Renal cortex interstitium (tissue), 11 donors: Measurements from ENCODE around the gene MED29. TPM values are rescaled to one million over a fixed set of nuclear protein-coding genes. Genes with fewer than 3 reads are reported as not detected.
A peak's percentile ranks its signal among the peaks of the same experiment; 100 is the strongest.
"Not testable (repeated sequence)": the region's sequence is repeated elsewhere in the genome, so short reads cannot be mapped to it uniquely, and the experiment has no call there.

Source experiments
- DNase-seq, 11 donors: peaks; one replicate each; pipeline ENCODE4 v3.0.0-alpha.2; 2013; ENCODE audit warnings: low read depth in 9 of 11, low spot score in 4 of 11; ENCODE audit errors: extremely low read depth in 1 of 11
- polyA plus RNA-seq, 3 donors: library from polyadenylated mRNA; unstranded; fragments of 120-200 nt; gene quantifications; one replicate each; pipeline ENCODE4 v1.2.1, GENCODE V29; 2013; ENCODE audit not compliant: insufficient read length in 3 of 3

MED29 gene
- polyA plus RNA-seq, 3 donors, result 38.9 to 46.7 (median 44.8) TPM

GRCh38 chr19:39360599-39360998 lies 30.6 kb upstream of the MED29 start:
- DNase-seq, result no peak

DNA sequence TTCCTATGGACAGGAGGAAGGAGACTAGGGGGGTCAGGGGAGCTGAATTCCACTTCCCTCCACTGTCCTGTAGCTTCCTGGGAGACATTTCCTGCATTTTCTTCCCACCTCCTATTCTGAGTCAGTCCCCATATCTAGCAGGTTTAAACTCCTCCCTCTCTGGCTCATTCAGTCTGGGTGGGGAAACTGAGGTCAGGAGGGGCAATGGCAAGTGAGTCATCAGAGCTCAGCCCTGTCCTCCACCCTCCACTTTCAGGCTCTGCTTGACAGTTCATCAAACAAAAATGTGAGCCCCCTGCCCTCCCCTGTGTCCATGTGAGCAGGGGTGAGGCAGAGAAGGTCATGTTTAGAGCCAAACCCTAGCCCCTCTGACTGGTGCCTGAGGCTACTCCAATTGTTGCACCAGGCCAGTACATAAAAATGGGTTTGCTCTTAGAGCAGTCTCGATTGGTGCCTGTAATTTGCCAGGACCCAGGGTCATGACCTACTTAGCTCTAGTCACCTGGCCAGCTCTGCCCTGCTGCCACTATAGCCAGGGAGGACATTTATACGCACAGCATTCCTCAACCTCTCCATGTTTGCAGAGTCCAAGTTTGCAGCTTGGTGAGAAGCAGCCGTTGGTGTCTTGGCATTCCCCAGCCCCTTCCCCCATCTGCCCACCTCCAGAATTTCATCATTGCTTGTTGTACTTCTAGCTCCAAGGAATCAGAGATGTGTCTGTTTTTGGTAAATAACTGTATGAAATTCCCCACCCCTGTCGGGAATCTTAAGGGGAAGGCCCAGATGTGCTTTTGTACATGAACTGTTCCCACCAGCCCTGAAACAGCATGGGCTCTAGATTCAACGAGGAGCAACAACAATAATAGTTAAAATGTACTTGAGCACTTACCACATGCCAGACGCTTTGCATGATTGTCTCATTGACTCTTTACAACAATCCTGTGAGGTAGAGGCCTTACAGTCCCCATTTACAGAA lies 28.2 kb upstream of the MED29 start:
- DNase-seq, result no peak

DNA sequence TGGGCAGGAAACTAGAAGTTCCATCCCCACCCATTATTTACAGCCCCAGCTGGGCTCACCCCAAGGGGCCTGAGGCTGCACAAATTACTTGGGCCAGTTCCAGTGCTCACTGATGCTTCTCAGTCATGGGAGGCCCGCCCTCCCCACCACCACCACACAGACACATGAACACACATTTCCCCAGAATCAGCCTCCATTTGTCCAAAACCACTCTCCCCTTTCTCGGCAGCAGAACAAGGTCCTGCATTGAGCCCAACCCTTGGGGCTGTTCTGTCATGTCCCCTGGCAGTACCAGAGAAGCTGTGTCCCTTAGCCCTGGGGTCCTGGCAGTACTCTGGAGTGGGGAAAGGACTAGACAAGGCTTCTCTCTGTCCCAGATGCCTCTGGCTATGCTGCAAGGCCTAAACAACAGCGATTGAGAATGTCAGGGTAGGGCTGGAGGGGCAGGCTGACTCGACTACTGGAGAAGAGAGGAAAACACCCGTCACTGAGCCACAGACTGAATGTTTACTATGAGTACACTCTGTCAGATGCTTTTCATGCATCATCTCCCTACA lies 27.2 kb upstream of the MED29 start:
- DNase-seq, result no peak

DNA sequence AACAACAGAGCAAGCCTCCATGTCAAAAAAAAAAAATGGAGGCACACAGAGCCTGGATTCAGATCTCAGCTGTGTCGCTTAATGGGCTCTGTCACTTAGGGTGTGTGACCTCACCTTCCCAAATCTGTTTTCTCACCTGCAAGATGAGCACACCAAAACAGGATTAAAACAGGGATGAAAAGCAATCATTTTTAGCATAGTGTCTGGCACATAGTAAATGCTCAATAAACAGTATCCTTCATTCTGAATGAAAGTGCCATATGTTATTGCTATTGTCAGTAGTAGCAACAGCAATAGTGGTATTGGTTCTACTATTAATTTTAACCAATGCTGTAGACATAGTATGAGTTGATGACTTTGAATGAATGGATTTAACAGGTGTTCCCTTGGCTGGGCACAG lies 25.6 kb upstream of the MED29 start:
- no peak for DNase-seq

DNA sequence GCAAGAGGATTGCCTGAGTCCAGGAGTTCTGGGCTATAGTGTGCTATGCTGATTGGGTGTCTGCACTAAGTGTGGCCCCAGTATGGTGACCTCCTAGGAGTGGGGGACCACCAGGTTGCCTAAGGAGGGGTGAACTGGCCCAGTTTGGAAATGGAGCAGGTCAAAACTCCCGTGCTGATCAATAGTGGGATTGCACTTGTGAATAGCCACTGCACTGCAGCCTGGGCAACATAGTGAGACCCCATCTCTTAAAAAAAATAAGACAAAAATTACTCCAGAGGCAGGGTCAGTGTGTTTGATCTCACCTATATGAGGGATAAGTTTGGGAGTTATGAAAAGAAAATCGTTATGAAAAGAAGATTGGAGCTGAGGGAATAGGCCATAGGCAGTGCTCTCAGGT lies 22.0 kb upstream of the MED29 start:
- DNase-seq, result no peak

DNA sequence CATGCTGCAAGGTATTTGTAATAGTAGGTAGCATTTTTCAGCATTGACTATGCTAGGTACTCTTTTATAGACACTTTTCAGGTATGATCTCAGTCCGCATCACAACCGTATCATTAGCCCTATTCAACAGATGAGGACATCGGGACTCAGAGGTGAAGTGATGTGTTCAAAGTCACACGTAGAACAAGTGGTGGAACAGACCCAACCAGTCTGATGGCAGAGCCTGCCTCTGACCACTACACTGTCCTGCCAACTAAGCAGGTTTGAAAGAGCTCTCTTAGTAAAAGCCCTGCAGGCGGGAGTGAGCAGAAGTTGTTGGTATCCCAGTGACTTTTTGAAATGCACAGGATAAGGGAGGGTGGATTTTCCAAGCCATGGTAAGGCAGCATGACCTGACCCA lies 20.4 kb upstream of the MED29 start:
- DNase-seq, result no peak

- peak; percentile 39 to 81 (median 58) for DNase-seq
These were observed 19.0 kb upstream of the MED29 start for GRCh38 chr19:39372047-39372802.

- no peak for DNase-seq
These were observed 18.2 kb upstream of the MED29 start for GRCh38 chr19:39372941-39373340.

DNA sequence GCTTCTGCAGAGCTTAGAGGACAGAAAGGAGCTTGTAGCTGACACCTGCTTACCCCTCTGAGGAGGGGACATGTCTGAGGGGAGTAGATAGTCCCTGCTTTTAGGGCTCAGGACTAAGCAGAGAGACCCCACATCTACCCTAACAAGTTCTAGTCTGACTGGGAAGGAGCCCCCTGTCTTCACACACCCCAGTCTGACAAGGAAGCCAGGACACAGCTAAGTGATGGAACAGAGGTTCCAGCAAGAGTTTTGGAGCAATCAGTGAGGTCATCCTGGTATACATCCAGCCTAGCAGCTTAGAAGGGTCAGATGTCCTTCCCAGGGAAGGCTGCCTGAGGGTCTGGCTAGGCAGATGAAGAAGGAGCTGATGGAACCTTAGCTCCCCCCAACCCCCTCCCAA lies 15.2 kb upstream of the MED29 start:
- DNase-seq, result no peak

DNA sequence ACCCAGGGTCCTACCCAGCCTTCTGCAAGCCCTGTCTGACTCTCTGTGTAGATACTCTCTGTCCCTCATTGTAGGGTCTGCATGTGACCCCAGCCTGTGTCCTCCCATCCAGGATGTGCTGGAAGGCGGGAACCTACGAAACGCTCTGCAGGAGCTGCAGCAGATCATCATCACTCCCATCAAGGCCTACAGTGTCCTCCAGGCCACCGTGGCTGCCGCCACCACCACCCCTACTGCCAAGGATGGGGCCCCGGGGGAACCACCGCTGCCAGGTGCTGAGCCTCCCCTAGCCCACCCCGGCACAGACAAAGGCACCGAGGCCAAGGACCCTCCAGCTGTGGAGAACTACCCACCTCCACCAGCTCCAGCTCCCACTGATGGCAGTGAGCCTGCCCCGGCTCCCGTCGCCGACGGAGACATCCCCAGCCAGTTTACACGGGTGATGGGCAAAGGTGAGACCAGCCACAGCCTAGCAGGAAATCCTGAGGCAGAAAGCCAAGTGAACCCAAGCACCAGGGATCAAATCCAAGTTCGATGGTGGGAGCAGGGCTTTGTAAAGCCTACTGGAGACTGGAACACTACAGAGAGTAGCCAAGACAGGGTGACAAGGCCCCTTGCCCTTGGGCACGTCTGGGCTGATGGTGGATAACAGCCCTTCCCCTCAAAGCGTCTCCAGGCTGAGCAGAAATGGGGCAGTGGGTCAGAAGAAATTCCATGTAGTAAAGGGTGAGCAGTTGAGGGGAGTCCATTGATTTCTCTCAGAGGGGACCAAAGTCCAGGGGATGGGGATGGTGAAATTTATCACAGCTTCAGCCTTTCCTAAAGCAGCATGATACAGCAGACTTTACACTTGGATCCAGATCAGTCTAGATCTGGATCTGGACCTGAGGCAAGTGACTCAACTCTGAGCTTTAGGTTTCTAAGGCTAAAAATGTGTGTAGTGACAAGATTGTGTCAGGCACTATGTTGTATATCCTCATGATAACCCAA lies 13.5 kb upstream of the MED29 start:
- no peak for DNase-seq

- DNase-seq, result not testable (repeated sequence)
These were observed 11.8 kb upstream of the MED29 start for GRCh38 chr19:39379366-39379765.

GRCh38 chr19:39379865-39380396 lies 11.2 kb upstream of the MED29 start:
- DNase-seq, result no peak

DNA sequence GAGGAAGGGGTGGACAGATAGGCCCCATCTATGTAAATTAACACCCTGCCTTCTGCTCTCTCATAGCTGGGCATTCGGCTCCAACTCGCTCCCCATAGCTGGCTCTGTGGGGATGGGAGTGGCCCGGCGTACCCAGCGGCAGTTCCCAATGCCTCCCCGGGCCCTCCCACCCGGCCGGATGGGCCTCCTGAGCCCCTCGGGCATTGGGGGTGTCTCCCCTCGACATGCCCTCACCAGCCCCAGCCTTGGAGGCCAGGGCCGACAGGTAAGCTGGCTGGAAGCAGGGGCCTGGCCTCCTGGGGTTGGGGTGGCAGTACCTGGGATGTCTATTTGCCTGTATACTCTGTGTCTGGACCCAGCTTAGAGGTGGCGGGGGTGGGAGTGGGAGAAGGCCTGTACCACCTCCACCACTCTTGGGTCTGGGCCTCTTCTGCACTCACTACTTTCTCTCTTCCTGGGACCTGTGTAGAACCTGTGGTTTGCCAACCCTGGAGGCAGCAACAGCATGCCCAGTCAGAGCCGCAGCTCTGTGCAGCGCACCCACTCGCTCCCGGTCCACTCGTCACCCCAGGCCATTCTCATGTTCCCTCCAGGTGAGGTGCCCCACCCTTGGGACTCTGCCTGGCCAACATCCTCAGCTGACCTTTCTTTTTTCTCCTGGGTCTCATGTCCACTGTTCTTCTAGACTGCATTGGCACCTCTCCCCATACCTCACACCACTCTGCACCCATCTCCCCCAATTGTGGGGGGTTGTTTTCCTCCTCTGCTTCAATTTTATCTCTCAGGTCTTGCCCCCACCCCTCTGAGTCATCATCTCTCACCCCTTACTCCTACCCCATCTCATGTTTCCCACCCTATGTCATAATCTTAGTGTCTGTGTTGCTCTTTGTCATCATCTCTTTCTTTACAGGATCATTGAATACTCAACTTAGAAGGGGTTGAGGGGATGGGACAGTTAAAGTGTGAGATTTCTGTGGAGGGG lies 10.4 kb upstream of the MED29 start:
- DNase-seq, result no peak

DNA sequence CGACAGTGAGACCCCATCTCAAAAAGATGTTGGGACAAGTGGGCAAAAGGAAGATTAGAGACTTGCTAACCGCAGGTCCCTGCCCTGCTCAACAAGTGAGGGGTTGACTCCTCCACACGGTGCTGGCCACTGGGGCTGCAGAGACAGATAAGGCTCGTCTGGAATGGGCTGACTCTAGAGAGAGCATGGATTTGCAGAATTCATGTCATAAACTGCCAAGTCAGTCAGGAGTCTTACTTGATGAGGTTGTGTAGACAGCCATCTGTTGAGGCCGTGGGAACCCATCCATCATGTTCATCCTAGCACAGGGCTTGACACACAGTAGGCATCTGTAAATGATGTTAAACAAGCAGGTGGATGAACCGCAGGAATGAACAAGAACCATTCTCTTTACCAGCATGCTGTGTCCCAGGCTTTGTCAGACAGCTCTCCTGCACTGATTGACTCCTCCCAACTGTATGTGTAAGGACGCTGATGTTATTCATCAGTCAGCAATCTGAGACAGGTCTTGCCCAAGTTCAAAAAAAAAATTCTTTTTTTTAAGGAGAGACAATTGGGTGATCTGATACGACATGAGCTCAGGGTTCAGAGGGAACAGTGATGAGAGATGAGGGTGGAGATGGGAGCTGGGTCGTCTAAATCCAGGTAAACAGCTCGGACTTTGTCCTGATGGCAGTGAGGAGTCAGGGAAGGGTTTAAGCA lies 9.1 kb upstream of the MED29 start:
- no peak for DNase-seq

GRCh38 chr19:39382991-39383828 lies 8.0 kb upstream of the MED29 start:
- no peak for DNase-seq
